Amniotic stem cell (primary cell): Measurements from ENCODE around the gene TEX48.

Source experiments
- DNase-seq: peaks from one replicate; lab custom pipeline; 2025; lab: John Stamatoyannopoulos, UW

TEX48 gene

DNA sequence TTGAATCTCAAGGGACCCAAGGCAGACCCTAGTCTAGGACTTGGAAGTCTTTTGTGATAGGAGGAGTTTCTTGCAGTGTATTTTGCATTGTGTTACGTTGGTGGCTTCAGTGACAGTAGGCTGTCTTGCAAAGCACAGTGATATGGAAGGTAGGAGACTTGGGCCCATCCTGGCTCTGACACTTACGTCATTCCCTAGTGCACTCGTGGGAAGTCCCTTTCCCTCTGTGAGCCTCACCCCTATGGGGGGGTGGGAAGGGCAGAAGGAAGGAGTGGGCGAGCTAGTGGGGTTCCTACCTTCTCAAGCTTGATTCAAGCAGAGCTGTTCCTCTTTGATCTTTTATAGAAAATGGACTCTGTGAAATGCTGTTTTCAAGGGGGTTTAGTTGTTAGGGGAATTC, 15.1 kb downstream of the TEX48 start:
- no peak for DNase-seq

GRCh38 chr9:114666401-114666800, 15.6 kb downstream of the TEX48 start:
- DNase-seq: no peak

- no peak for DNase-seq
Observed at GRCh38 chr9:114664181-114664580, 17.8 kb downstream of the TEX48 start.

DNA sequence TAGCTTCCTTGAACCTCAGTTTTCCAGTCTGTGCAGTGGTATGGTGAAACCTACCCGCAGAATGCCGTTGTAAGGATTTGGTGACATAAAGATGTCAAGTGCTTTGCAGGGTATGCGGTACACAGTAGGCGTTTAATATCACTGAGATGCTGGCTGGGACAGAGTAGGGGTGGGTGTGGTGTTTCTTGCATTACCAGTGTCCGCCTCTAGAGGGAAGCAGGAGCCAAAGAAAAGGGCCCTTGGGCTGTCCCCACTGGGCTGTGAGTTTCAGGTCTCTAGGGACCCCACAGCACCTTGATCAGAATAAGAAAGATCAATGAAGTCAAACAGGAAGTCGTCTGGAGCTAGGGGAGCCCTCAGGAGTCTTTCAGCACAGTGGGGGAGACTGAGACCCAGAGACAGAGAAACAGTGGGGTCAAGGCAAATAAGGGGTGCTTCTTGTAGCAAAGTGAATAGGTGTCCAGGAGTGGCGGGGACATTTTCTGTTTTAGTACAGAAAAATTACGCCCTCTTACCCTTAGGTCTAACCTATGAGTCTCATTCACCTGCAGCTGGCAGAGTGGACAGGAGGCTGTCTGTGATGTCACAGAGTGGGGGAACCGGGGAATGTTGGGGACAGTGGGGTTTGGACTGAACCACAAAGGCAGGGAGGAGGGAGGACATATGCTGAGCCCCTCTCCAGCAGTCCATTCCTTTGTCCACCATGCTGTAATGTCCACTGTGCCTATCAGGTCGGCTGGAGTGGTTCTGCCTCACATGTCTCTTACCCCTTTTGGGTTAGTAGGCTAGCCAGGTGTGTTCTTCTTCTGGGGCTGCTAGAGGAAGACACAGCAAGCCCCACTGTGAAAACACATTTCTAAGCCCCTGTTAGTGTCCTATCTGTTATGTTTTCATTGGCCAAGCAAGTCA, 19.7 kb downstream of the TEX48 start:
- DNase-seq: no peak

- DNase-seq: no peak
Observed at GRCh38 chr9:114657705-114658104, 24.3 kb downstream of the TEX48 start, which contains the start of gene TEX53. Gene TEX53 (minus strand): TSS chr9:114657805. CDS start chr9:114657774, 31 bp downstream.

DNA sequence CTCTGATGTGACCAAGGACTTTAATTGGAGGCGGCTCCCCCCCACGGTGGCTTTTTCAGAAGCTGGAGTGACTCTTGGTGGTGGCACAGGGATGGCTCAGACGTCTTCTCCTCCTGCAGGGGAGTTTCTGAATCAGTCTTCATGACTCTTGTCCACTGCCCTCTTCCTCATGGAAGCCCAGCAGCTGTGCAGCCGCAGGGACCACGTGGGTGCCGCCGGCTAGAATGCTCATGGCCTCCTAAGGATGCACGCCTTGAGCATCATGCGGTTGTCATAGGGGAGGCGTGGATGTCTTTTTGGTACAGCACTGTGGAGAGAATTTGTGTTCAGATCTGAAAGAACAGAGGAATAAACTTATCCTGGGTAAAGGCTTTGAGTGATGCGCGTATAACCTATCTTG, 25.7 kb downstream of the TEX48 start:
- no peak for DNase-seq

GRCh38 chr9:114655689-114656088, 26.3 kb downstream of the TEX48 start:
- DNase-seq: no peak

- peak; percentile 41 for DNase-seq
Observed at GRCh38 chr9:114653556-114654159, 28.3 kb downstream of the TEX48 start.

- DNase-seq: no peak
Observed at GRCh38 chr9:114652776-114653555, 29.0 kb downstream of the TEX48 start.

DNA sequence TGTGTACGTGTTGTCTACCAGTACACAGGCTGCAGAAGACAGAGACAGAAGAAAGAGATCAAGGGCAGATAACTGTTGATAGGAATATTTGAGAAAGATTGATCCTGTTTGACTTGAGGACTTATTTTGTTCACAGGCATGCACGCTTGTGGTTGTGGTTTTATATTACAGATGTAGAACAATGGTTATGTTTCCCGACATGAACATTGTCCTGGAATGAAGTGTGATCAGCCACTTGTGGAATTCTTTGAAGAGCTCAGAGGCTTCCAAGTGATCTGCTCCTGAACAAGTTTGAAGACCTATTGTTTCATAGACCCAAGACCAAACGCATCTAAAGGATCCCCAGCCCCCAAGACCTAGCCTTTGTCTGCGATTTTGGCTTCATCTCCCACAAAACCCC, 38.1 kb downstream of the TEX48 start:
- DNase-seq: no peak

DNA sequence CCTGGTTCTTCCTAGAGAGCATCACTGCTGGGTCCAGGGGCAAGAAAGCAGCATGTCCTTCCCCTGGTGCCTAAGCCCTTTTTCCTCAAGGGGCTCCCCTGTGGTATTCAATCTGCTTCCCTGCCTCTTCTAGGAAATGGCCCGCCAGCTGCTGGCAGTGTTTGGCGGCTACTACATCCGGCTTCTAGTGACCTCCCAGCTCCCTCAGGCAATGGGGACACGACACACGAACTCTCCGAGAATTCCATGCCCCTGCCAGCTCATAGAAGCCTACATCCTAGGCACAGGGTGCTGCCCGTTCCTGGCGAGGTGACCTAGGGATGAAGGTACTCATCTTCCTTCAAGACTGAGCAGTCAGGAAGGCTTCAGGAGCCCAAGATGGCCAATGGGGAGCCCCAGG, 39.0 kb downstream of the TEX48 start:
- no peak for DNase-seq

GRCh38 chr9:114641967-114642366, 40.0 kb downstream of the TEX48 start:
- no peak for DNase-seq

DNA sequence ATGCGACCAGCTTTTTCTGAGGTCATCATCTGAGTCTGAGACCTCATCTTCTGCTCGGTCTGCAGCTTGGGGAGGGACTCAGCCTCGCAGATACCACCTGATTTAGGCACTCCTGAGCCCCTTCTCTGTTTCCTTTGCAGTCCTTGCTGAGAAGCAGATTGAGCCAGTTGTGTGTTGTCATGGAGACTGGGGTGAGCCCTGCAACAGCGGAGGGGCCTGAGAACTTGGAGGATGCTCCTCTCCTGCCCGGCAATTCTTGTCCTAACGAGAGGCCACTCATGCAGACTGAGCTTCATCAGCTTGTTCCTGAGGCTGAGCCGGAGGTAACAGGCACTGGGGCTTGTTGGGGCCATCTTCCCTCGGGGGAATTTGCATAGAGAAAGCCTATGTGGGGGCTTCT, 43.6 kb downstream of the TEX48 start:
- DNase-seq: no peak

GRCh38 chr9:114634387-114634786, 47.6 kb downstream of the TEX48 start:
- no peak for DNase-seq

GRCh38 chr9:114633438-114634089, 48.4 kb downstream of the TEX48 start:
- no peak for DNase-seq

- DNase-seq: no peak
Observed at GRCh38 chr9:114631166-114631565, 50.8 kb downstream of the TEX48 start.

DNA sequence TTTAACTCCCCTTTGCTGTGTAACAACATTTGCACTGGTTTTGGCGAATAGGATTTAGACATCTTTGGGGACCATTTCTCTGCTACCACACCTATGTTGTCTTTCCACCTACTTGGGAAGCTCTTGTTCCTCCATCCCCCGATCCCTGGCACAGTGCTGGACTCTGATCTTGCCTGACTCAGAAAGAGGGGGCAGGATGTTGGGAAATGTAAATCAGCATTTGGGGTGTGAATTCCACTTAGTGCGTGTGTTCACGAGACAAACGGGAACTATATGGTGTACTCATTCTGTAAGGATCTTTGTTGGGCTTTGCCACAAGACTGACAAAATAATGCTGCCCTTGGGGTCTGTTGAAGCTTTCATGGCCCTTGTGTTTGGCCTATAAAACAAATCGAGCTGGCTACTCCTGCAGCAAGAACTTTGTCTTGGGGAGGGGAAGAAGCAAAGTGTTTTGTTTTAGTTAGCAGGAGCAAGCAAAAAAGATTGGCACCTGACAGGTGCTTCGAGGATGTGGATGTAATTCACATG, 52.4 kb downstream of the TEX48 start:
- DNase-seq: no peak

- no peak for DNase-seq
Observed at GRCh38 chr9:114627553-114627952, 54.4 kb downstream of the TEX48 start.

- DNase-seq: no peak
Observed at GRCh38 chr9:114626415-114627020, 55.5 kb downstream of the TEX48 start.

DNA sequence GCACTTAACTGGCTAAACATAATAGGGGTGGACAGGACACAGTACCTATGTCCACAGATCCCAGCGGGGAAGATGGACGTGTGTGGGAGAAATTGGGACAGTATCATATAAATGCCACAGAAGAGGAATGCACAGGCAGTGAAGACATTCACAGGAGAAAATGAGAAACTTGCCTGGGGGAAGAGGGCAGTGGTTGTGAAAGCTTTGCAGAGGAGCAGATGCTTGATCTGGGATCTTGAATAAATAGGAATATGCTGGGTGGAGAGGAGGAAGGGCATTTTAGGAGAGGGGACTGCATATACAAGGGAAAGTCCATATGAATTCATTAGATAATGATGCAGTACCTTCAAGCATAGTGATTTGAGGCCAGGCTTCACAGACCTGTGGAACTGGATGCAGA, 57.3 kb downstream of the TEX48 start:
- DNase-seq: no peak

DNA sequence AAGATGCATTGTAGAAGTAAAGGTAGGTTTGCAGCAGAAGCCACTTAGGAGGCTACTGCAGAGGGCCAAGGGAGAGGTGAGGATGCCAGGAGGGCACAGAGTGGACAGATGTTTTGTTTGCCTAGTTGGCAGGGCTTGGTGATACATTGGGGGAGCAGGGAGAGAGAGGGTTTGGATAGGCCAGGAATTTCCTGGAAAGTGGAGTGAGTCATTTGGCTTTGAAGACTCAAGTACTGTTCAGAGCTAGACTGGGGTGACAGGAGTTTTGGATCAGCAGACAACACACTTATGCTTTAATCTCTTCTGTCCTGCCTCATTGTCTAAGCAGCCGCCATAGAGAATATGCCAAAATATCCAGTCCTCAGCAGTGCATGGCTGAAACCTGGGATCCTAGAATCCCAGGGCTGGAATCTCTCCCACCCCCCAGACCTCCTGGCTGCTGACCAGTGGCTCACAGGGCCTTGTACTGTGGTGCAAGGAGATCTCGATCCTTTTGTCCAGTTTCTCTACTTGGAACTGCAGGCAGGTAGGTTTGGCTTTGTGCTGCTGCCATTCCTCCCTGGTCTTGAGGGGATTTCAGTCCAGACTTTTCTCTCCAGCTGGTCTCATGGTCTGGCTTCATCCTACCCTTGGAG, 59.9 kb downstream of the TEX48 start:
- peak; percentile 26 for DNase-seq
